ENCODE results near the gene RPS6KA2. TPM values are rescaled to one million over a fixed set of nuclear protein-coding genes. Genes with fewer than 3 reads are reported as not detected.

The RPS6KA2 gene
- total RNA-seq, 4 donors from 2014 or later = 43.9 to 161 (median 82.7) TPM

DNA sequence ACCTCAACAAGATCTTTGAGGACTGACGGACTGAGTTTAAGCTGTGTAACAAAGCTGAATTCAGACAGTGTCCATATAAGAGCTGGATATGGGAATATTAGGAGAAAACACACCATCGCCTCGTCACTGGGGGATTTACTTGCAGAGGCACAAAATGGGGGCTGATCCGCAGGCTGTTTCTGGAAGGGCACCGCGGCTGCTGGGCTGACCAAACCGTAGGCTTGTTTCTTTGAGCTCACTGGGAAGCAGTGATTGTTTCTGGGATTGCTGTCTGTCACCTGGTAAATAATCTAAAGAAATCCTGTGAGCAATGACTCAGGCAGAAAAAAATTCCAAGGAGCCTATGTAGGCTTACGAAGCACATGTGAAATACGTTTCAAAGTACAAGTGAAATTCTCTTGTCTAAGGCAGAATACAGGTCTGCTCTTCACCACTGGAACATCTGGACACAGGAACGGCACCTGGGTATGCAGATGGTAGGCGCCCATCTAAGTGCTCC lies 180.4 kb downstream of the RPS6KA2 start:
- TF ChIP-seq, protein P1, sequence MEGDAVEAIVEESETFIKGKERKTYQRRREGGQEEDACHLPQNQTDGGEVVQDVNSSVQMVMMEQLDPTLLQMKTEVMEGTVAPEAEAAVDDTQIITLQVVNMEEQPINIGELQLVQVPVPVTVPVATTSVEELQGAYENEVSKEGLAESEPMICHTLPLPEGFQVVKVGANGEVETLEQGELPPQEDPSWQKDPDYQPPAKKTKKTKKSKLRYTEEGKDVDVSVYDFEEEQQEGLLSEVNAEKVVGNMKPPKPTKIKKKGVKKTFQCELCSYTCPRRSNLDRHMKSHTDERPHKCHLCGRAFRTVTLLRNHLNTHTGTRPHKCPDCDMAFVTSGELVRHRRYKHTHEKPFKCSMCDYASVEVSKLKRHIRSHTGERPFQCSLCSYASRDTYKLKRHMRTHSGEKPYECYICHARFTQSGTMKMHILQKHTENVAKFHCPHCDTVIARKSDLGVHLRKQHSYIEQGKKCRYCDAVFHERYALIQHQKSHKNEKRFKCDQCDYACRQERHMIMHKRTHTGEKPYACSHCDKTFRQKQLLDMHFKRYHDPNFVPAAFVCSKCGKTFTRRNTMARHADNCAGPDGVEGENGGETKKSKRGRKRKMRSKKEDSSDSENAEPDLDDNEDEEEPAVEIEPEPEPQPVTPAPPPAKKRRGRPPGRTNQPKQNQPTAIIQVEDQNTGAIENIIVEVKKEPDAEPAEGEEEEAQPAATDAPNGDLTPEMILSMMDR (IDR thresholded peaks at IDR 0.05; ENCODE audit: low read depth) = no peak

DNA sequence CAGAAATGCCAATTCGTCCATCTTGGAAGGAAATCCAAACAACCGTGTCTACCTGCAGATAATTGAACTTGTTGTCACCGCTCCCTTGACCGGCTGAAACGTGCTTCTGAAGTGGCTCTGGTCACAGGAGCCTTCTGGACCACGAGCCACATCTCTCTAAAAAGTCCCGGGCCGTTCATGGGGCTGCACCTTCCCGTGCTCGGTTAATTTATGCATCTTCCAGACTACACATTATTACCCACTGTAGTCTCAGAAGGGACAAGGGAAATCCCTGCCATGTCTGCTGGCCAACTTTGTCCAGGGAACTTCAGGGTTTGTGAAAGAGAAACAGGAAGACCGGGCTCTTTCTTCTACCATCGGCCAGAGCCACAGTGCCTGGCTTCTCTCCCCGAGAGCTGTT lies 180.9 kb downstream of the RPS6KA2 start:
- TF ChIP-seq, protein P1 (IDR thresholded peaks at IDR 0.05; ENCODE audit: low read depth) = no peak

DNA sequence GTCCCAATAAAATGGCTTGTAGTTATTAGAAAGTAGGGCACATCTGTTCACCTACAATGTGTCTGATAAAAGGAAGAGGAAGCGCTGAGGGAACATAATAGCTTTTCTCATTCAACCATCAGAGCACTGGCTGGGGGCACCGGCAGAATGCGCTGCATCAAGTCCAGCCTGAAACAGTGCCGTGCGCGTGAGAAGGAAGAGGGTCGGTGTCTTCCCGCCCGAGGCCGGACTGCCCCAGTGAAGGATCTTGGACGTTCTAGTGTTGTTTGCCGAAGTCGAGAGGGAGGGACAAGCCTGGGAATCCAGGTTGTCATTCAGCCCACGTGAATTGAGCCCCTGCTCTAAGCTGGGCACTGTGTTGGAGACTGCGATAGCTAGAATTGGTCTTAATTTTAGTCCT lies 182.6 kb downstream of the RPS6KA2 start:
- TF ChIP-seq, protein P1 (IDR thresholded peaks at IDR 0.05; ENCODE audit: low read depth) = no peak

DNA sequence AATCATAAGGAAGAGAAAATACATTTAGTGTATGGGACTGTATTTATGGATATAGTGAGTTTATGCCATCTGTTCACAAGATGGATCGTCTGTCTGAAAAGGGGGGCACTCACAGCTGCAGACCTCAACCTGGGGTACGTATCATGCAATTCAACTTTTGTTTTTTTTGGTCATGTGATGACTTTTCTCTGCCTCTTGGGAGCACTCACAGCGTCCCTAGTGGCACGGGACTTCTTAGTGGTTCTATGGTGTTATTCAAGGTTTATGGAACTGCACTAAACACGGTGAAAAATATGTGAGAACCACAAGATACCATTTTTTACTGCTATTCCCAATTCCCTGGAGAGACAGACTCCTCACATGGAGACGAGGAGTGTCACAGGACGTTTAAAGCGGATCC lies 183.9 kb downstream of the RPS6KA2 start:
- TF ChIP-seq, protein P1 (IDR thresholded peaks at IDR 0.05; ENCODE audit: low read depth) = no peak

DNA sequence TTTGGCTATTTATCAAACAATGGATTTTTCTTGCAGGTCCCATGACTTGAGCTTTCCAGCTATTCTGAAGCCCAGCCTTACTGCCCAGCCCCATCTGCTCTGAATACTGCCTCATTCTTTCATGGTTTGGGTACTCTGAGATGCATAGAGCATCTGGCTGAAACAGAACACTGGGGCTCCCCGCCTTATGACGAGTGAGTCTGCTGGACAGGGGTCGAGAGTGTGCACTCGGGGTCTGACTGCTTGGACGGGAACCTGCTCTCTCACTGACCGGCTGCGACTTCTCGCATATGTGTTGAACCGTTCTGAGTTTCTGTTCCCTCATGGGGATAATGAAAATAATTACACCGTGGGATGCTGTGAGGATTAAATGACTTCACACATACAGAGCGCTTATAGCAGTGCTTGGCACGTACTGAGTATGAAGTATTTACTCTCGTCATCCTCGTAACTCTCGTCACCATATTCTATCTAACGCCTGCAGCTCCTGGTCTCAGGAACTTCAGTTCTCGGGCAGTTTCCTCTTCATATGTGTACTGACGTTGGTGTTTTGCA lies 184.8 kb downstream of the RPS6KA2 start:
- TF ChIP-seq, protein P1 (IDR thresholded peaks at IDR 0.05; ENCODE audit: low read depth) = no peak

DNA sequence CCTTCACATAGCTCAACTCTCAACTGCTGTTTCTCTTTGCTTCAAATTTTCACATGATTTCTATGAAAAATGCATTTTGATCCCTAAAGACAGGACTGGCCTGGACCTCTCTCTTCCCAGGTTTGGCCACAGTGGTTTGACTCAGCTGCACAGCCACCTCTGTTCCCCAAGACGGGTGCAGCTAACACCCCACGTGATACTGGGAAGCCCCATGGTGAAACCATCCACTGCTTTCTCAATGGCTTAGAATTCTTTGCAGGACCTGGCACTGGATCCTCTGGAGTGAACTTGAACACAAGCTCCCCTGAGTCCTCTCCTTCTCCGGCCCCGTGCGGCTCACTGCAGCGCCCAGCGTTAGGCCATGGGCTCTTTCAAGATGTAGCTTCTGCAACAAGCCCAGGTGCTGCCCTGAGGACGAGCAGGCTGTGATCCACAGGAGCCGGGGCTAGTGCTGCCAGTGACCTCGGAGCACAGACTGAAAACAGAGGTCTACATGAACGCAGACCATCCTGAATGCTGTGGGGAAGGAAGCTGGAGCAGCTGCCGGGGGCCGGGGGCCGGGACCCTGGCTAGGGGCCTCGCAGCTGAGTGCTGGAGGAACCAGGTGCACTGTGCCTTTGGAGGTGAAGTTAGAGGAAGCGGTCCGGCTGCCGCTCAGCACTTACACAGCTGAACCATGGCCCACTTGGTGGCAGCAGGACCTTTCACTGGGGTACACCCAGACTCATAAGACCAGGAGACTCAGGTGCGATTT lies 185.5 kb downstream of the RPS6KA2 start:
- TF ChIP-seq, protein P1 (IDR thresholded peaks at IDR 0.05; ENCODE audit: low read depth) = no peak

DNA sequence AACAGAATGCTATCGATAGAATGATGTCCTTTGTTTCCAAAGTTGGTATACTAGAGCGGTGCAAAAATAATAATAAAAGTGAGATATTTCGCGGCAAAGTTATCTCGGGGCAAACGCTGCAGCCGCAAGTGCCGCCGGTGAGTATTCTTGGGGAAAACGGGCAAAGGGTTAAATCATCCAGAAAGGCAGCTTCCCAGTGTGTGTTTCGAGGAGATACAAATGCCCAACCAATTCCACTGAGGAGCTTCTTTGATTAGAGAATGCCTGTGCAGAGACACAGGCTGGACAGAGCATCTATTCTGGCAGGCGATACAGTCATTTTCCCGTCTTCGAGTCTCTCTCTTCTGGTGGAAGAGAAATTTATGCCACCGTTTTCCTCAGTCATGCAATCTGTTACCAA lies 186.3 kb downstream of the RPS6KA2 start:
- TF ChIP-seq, protein P1 (IDR thresholded peaks at IDR 0.05; ENCODE audit: low read depth) = no peak

All from subcutaneous adipose tissue (tissue), 4 donors.